OCI-LY3 (cell line): ENCODE data around the gene ANKRD55.

Experiments used
- H2AFZ ChIP-seq: fragments of 200-600, 300-600 bp; shearing (Covaris generic); 2 replicates; pipeline ENCODE4 v1.6.0; 2014; ENCODE audit warnings: antibody characterized with exemption, low read depth, low read length
- H3K27ac ChIP-seq: fragments of 200-600, 300-600 bp; sonication (generic); 2 replicates; pipeline ENCODE4 v1.5.1; 2014; ENCODE audit warnings: mild to moderate bottlenecking, low read length, moderate library complexity, mixed read lengths
- H3K27me3 ChIP-seq: fragments of 200-600, 300-600 bp; sonication (generic); 2 replicates; pipeline ENCODE4 v1.6.1; 2014; ENCODE audit warnings: low read depth, low read length, mixed read lengths
- H3K36me3 ChIP-seq: fragments of 200-600, 300-600 bp; sonication (generic); replicated peaks from 2 replicates; pipeline ENCODE3; 2014; ENCODE audit warnings: low read depth, low read length, mixed read lengths
- H3K4me1 ChIP-seq: fragments of 300-600, 200-600 bp; sonication (generic); 2 replicates; pipeline ENCODE4 v1.6.1; 2014; ENCODE audit warnings: low read length, mixed read lengths
- H3K4me2 ChIP-seq: fragments of 200-600, 300-600 bp; sonication (generic); 2 replicates; pipeline ENCODE4 v1.6.1; 2014; ENCODE audit warnings: low read length, mixed read lengths
- H3K4me3 ChIP-seq: fragments of 300-600, 200-600 bp; sonication (generic); 2 replicates; pipeline ENCODE4 v1.5.1; 2014; ENCODE audit warnings: antibody characterized with exemption, mild to moderate bottlenecking, low read length, moderate library complexity
- H3K79me2 ChIP-seq: fragments of 300-600, 200-600 bp; shearing (Covaris generic); 2 replicates; pipeline ENCODE4 v1.6.1; 2014; ENCODE audit warnings: mild to moderate bottlenecking, low read length, mixed read lengths
- H3K9ac ChIP-seq: fragments of 300-600, 200-600 bp; shearing (Covaris generic); 2 replicates; pipeline ENCODE4 v1.6.0; 2014; ENCODE audit warnings: mild to moderate bottlenecking, low read length, moderate library complexity
- H3K9me3 ChIP-seq: fragments of 200-600, 300-600 bp; shearing (Covaris generic); 2 replicates; pipeline ENCODE4 v1.6.1; 2014; ENCODE audit warnings: low read length, mixed read lengths; ENCODE audit not compliant: insufficient read depth
- H4K20me1 ChIP-seq: fragments of 200-600, 300-600 bp; sonication (generic); 2 replicates; pipeline ENCODE4 v1.6.1; 2016; ENCODE audit warnings: low read length, mixed read lengths; ENCODE audit not compliant: insufficient read depth
- EZH2phosphoT487 ChIP-seq: fragments of 200-600 bp; shearing (Covaris generic); IDR thresholded peaks from 2 replicates; pipeline ENCODE4 v1.6.1; 2018; ENCODE audit warnings: antibody characterized with exemption, mixed run types, low read depth
- TF ChIP-seq, protein P1 (sequence below): fragments of 200-600, 300-600 bp; sonication (generic); IDR thresholded peaks from 2 replicates; pipeline ENCODE4 v1.5.1; 2014; ENCODE audit warnings: antibody characterized with exemption, low read length, low read depth

ANKRD55 gene

DNA sequence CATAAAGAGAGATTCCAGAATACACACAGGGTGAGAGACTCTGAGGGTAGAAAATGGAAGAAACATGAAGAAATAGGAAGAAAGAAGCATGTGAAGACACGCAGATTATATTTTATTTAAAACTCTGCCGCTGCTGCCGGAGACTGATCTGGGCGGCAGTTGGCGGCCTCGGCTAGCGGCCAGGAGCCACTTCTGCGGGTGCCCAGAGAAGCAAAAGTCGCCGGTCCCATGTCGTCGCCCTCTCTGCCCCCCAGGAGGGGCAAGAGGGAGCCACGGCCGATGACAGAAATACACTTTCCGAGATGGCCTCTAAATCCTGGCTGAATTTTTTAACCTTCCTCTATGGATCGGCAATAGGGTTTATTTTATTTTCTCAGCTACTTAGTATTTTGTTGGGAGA lies 40.9 kb downstream of the ANKRD55 start:
- H3K9ac ChIP-seq: no peak overlapping the region
- peaks cover 20% of the 10 kb centered on the region for H3K4me1 ChIP-seq
- no peaks in the 10 kb centered on the region for H3K9me3 ChIP-seq
- H4K20me1 ChIP-seq: no peaks in the 10 kb centered on the region
- no peaks in the 10 kb centered on the region for H3K79me2 ChIP-seq
- peak overlapping the region; percentile 34 for H3K4me2 ChIP-seq
- no peak for TF ChIP-seq EZH2phosphoT487
- TF ChIP-seq, protein P1, sequence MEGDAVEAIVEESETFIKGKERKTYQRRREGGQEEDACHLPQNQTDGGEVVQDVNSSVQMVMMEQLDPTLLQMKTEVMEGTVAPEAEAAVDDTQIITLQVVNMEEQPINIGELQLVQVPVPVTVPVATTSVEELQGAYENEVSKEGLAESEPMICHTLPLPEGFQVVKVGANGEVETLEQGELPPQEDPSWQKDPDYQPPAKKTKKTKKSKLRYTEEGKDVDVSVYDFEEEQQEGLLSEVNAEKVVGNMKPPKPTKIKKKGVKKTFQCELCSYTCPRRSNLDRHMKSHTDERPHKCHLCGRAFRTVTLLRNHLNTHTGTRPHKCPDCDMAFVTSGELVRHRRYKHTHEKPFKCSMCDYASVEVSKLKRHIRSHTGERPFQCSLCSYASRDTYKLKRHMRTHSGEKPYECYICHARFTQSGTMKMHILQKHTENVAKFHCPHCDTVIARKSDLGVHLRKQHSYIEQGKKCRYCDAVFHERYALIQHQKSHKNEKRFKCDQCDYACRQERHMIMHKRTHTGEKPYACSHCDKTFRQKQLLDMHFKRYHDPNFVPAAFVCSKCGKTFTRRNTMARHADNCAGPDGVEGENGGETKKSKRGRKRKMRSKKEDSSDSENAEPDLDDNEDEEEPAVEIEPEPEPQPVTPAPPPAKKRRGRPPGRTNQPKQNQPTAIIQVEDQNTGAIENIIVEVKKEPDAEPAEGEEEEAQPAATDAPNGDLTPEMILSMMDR: no peak
- no peak overlapping the region for H3K4me3 ChIP-seq
- H3K36me3 ChIP-seq: no peaks in the 10 kb centered on the region
- no peak overlapping the region for H2AFZ ChIP-seq
- H3K27ac ChIP-seq: no peak overlapping the region
- no peaks in the 10 kb centered on the region for H3K27me3 ChIP-seq

DNA sequence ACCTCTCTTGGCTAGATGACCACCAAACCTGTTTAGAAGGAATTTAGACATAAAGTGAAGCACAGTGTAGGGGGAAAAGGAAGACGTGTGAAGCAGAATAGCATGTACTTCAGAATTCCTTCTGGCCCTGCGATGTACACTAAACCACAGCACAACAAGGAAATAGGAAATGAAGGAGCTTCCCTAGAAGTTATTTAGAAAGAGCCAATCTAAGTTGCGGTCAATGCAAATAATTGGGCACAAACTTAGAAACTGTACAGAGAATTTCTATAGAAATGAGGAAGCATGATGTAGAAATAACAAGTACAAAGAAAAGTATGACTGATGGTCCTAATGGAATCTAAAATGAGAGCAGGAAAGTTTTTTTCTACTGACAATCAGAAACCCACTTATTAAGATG lies 41.5 kb downstream of the ANKRD55 start:
- Histone ChIP-seq H3K4me2 (peak overlapping the region; percentile 34), H3K4me3 (no peak overlapping the region), H4K20me1 (no peaks in the 10 kb centered on the region), H3K4me1 (peaks cover 20% of the 10 kb centered on the region), H3K36me3 (no peaks in the 10 kb centered on the region), H3K79me2 (no peaks in the 10 kb centered on the region), H3K27ac (no peak overlapping the region), H2AFZ (no peak overlapping the region), H3K9me3 (no peaks in the 10 kb centered on the region), H3K27me3 (no peaks in the 10 kb centered on the region), H3K9ac (no peak overlapping the region)
- no peak for TF ChIP-seq EZH2phosphoT487
- TF ChIP-seq, protein P1: no peak

DNA sequence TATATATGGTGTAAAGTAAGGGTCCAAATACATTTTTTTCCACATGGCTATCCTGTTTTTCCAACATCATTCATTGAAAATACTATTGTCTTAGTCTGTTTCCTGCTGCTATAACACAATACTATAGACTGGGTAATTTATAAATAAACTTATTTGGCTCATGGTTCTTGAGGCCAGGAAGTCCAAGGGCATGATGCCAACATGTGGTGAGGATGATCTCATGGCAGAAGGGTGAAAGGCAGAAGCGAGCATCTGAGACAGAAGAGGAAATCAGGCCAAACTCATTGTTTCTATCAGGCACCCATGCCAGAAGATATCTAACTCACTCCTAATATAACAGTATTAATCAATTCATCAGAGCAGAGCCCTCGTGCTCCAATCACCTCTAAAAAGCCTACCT lies 42.6 kb downstream of the ANKRD55 start:
- Histone ChIP-seq H3K27me3 (no peaks in the 10 kb centered on the region), H3K4me1 (peaks cover 20% of the 10 kb centered on the region), H3K4me3 (no peak overlapping the region), H3K9me3 (no peaks in the 10 kb centered on the region), H3K27ac (no peak overlapping the region), H3K9ac (no peak overlapping the region), H3K4me2 (no peak overlapping the region), H3K36me3 (no peaks in the 10 kb centered on the region), H4K20me1 (no peaks in the 10 kb centered on the region), H3K79me2 (no peaks in the 10 kb centered on the region), H2AFZ (no peak overlapping the region)
- TF ChIP-seq, protein P1: no peak
- no peak for TF ChIP-seq EZH2phosphoT487

GRCh38 chr5:56185768-56186311 lies 47.3 kb downstream of the ANKRD55 start:
- Histone ChIP-seq H3K4me3 (no peak overlapping the region), H3K27me3 (no peaks in the 10 kb centered on the region), H3K4me2 (no peak overlapping the region), H3K27ac (no peak overlapping the region), H3K79me2 (no peaks in the 10 kb centered on the region), H3K4me1 (0 out of 2 replicates have a peak, but pooled peaks cover 5% of the 10 kb centered on the region), H3K36me3 (no peaks in the 10 kb centered on the region), H3K9me3 (no peaks in the 10 kb centered on the region), H4K20me1 (no peaks in the 10 kb centered on the region), H3K9ac (no peak overlapping the region), H2AFZ (no peak overlapping the region)
- TF ChIP-seq, protein P1: no peak
- TF ChIP-seq EZH2phosphoT487: no peak
